Mesenteric fat pad (tissue), 1 donor: ENCODE results near the gene GRIP1. TPM values are rescaled to one million over a fixed set of nuclear protein-coding genes. Genes with fewer than 3 reads are reported as not detected.

Experiments
- DNase-seq: peaks from one replicate; pipeline ENCODE4 v3.0.0-alpha.2; 2020; ENCODE audit warnings: low spot score
- total RNA-seq: library from RNA; stranded (reverse); fragmentation: NEBNext Ultra II Directional; extraction: Animal tissue kit (Norgen Biotek cat#: 25700); gene quantifications from one replicate; pipeline ENCODE4 v1.2.1, GENCODE V29; 2021
- donor health status: DM: yes; HTN: yes; CAD: no.

The GRIP1 gene
- total RNA-seq, 1 donor from 2014 or later, result 1.6 TPM

DNA sequence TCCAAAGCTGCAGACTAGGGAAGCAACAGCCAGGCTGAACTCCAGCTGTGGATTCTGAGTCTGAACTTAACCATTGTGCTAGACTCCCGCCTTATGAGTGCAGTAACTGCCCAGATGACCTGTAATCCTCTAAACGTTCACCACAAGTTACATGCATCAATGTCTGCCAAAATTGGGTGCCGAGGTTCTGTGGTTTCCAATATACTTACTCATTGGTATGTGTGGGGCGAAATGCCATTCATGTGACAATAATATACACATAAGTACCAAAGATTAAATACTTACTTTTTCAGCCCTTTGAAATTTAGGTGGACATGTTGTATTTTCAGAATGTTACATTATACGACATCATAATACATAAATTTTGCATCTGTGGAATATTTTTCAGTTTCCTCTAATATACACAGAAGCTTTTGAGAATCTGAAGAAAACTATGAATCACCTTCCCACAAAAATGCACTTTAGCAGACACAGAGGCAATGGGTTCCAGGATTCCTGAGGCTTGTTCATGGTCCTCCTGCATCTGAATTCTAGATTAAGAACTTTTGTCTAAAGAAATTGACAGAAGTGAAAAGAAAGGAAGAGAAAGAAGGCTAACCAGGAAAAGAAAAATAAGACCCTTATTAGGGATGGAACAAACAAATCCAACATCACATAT lies 31.7 kb downstream of the GRIP1 start:
- no peak for DNase-seq

DNA sequence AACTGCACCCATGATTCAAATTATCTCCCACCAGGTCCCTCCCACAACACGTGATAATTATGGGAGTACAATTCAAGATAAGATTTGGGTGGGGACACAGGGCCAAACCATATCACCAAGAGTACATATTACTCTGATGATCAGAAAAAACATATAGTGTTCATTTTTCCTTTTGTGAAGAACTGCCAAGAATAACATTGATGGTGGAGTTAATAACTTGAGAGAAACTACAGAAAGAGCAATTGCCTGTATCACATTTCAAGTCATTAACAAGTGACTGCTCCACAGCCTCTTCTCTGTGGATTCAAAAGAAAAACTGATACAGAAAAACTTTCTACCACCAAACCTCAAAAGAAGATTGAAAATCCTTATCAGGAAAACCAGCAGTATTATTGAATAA lies 34.7 kb downstream of the GRIP1 start:
- no peak for DNase-seq

DNA sequence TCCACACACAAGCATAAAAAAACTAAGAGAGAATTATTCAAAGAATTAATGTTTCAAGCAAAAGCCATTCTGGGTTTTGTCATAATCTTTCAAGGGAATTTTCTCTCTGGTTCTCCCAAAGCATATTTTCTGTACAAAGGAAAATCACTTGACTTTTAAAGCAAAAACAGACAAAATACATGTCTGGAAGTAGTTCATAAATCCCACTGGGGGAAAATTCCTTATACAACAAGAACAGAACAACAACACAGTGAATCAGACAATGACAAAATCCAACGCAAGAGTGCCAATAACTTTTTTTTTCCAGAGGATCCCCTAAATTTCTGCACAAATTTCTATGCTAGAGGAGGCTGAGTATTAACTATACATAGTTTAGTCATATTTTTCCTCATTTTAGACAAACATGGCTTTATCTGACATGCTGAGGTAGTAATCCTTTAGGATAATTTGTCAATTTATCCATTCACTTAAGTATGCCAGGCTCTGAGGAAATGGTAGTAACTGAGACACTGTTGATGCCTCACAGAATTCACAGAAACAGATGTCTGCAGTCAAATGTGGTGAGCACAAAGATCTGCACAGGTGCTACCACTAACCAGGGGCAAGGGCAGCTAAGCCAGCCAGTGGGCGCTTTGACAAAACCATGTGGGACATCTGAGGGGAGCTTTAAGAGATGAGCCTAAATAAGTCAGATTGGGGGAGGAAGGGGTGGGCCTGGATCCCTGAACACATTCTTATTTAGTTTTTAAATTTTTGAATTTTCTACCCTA lies 38.0 kb downstream of the GRIP1 start:
- no peak for DNase-seq

DNA sequence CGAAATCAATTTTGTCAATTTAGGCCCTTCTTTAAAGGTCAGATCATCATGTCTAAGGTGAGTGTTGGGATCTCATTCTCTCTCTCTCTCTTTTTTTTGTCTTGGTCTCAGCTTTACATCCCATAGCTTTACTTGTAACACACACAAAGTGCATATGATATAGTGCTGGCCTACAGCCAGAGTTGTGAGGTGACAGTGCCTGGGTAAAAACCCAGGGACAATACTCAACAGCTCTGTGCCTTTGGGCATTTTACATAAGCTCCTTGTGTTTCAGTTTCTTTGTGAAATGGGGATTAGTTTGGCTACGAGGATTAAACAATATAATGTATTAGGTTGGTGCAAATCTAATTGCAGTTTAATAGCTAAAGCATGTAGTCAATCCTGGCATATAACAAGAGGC lies 40.2 kb downstream of the GRIP1 start:
- DNase-seq, result no peak

DNA sequence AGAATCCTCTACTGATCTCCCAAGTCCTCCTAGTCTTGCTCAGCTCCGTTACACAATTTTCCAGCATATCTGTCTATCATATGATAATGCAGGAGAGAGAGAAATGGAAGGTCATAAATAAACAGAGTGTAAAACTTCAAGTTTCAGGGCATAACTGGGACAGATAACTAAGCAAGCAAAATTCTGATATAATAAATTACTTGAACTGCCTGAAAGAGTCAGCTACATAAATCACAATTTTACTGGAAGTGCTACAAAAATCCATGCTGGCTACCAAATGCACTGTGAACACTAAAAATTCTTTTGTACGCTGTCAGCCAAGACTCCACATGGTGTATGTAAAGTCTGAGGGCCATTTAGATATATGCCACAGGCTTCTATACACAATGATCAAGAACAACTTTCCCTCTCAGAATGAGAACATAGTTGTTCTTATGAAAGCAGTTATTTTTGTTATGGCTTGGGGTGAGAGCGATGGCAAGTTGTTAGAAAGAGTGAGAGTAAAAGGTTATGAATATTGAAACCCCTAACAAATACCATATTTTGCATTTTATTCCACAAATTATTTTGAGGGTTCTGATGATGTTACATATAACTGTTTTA lies 41.1 kb downstream of the GRIP1 start:
- DNase-seq, result no peak

DNA sequence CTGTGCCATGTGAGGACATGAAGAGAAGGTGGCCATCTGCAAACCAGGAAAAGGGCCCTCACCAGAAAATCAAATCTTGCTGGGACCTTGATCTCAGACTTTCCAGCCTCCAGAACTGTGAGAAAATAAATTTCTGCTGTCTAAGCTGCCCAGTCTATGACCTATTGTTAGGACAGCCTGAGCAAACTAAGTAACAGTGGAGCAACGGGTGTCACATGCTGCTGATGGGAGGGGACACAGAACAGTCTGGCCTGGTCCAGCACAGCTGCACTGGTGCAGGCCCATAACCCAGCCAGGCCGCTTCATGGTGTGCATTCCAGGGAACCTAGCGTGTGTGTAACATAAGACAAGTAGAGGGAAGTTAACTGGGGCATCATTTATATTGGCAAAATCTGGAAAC lies 42.1 kb downstream of the GRIP1 start:
- DNase-seq, result no peak

DNA sequence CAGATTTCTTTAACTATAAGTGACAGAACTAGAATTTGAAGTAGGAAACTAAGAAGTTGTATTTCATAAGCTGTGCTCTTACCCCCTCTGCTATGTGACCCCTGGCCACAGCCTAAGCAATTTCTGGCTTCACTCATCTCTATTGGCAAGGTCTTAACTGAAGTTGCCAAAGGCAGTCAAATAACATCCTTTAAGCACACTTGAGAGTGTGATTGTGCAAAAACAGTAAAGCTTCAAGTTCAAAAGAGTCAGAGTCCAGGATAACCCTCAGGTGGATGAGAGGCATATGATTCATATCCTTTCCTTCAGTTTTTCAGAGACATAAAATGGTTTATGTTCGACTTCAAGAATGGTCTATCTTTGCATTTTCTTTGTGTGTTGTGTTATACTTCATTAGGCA lies 45.2 kb downstream of the GRIP1 start:
- no peak for DNase-seq

DNA sequence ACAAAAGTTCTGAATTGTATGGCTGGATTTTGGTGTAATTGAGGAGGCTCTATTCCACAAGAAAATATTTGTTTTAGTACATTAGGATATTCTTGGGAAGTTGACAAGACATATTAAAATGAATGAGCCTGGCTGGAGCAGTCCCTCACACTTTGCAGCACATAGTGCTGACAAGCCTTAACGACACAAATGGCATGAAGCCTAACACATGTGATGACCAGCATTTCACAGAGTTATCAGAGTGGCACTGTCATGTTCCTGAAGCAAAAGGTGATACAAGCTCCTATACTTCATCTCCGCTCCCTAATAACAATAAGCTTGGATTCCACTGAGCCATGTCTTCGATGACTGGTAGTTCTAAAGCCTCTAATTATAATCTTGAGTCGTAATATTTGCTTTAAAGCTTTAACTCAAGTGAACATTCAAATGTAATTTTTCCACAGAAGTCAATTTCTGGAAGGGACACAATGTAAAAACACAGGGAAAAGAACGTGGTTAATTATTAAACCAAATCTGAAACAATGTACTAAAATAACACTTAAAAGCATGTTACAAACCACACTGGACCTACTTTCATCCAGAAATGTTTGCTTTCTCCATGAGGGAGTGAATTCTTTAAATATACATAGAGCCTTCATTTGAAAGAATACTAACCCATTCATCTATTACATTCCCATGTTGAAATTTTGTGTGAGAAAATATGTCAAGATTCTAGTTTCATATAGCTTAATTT lies 49.6 kb downstream of the GRIP1 start:
- no peak for DNase-seq

DNA sequence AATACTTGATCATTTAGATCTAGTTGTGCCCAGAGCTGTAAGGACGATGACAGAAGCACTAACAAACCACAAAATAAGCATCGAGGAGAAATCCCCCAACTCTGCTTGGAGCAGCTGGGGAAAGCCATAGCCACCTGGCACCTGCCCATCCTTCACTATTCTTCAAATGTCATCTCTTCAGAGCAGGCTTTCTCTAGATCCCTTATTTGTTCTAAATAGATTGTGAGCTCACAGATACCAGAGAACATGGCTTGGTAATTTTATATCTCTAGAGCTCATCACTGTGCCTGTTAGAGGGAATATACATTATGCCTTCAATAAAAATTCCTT lies 50.9 kb downstream of the GRIP1 start:
- DNase-seq, result no peak

DNA sequence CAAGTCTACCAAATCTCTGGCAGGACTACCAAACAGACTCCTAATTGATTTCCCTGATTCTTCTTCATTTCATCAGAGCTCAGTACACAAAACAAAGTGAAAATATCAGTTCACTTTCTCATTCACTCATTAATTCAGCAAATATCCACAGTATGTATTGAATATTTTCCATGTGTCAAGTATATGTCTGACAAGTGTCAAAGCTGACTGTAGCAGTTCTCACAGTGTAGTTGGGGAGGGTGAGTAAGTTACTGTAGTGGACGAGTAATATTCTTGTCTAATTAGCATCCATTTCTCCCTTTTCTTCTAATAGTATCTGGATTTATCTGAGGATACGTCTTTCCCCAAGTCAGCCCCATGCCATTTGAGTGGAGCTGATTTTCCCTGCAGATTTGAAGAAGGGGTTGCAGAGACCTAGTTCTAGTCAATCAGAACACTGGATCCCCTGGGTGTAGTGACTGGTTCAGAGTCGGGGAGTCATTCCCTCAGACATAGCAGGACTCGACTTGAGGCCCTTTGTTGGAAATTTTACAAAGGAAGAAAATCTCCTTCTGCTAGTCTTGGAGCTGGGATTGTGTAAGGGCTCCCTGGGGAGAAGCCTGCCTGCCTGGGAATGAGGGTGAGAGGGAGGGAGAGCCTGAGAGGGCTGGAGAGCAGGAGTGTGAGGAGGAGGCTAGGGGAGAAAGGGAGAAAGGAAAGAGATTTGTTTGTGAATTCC lies 51.4 kb downstream of the GRIP1 start:
- no peak for DNase-seq

DNA sequence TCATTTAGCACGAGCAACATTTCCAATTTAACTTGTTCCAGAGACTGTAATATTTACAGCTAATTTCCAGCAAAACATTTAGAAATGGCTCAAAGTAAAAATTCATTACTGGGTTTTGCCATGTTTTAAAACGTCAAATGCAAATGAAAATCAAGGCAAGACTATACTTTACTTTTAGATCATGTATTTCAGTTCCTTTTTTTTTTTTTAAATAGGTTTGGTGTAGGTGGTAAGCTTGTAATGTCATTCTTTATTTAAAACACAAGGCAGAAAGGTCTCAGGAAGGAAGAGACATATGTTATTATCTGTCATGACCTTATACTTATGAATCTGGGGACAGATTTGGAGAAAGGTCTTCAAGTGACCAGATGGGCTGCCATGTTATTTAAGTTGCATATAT lies 54.1 kb downstream of the GRIP1 start:
- no peak for DNase-seq

DNA sequence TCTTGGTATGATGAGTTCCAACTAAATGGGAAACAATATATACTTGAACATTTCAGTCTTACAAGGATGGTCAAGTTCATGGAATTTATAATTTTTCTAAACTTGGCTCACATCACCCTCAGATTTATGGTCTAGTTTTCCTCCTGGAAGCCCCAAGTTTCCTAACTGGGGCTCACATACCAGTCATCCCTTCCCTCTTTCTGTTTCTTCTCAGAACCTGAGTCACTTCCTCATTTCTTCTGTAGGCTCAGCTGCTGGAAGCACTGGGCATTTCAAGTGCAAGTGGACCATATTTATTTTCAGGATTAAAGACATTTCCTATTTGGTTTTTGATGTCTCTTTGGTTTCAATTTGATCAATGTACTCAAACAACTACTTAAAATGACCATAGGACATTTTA lies 55.4 kb downstream of the GRIP1 start:
- no peak for DNase-seq

DNA sequence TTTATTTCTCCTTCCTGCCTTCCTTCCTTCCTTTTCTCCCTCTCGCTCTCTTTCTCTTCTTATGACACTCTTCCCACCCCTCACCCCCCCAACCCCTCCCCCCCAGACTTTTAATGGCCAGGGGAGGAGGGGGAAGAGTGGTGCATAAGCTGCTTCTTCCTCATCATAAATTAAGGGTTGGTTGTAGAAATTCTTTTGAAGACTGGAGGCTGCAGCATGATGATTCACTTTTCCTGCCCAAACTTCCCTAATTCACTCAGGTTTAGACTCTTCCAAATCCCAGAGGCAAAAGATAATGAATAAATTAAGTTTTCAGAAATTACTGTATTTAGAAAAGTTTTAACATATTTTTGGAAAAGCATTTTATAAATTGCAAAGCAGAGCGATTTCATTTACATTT lies 58.2 kb downstream of the GRIP1 start:
- DNase-seq, result no peak

DNA sequence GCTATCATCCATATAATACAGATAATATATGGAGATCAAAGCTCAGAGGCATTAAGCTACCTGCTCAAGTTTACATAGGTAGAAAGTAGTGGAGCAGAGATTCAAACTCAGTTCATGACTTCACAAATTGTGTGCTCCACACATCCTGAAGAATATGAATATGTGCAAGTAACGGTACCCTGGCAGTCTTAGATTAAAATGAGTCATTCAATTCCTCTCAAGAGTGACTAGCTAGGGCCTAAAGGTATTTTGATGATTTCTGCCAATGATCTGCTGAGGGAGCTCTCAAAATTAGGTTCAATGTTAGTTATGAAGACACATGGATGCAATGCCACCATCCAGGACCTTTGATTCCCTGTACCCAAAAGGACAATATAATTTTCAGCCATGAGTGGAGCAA lies 58.9 kb downstream of the GRIP1 start:
- no peak for DNase-seq

DNA sequence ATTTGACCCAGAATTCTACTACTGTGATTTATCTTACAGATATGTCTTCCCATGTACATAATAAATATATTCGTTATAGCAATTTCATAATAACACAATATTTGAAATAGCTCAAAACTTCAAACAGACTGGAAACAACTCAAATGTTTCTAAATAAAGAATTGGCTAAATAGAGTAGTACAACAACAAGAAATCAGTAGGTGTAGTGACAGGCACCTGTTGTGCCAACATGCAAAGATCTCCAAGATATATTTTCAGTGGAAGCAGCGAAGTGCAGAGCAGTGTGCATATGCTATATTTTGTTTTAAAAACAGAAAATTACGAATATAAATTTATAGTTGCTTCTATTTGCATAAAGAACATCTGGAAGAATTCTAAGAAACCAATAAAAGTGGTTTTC lies 60.9 kb downstream of the GRIP1 start:
- no peak for DNase-seq

DNA sequence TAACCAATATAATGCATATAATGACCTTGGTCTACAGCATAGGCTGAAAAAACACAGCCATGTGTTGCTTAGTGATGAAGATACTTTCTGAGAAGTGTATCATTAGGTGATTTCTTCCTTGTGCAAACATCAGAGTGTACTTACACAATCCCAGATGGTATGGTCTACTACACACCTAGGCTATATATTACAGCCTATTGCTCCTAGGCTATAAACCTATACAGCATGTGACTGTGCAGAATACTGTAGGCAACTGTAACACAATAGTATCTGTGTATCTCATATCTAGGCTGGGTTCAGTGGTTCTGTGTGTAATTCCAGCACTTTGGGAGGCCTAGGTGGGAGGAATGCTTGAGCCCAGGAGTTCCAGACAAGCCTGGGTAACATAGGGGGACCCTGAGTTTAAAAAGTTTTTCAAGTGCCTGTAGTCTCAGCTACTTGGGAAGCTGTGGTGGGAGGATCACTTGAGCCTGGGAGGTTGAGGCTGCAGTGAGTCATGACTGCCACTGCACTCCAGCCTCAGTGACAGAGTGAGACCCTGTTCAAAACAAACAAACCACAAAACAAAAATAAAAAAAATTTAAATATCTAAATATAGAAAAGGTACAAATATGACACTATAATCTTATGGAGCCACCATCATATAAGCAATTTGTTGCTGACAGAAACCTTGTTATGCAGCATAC lies 66.6 kb downstream of the GRIP1 start:
- DNase-seq, result no peak

DNA sequence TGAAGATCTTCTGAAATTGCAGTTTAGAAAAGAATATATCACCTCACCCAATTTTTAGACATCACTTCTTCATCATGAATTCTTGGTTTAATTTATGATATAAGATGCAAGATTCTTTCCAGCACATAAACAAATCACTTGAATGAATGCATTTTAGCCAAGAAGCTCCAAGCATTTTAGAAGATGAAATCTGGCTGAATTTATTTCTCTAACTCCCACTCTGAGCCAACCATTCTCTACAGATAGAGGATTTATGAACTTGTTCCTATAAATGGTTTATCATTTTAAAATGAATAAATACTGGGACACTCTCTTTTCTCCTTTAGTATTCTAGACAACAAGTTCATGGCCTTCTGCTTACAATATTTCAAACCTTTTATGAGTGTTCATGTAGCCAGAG lies 71.7 kb downstream of the GRIP1 start:
- DNase-seq, result no peak

DNA sequence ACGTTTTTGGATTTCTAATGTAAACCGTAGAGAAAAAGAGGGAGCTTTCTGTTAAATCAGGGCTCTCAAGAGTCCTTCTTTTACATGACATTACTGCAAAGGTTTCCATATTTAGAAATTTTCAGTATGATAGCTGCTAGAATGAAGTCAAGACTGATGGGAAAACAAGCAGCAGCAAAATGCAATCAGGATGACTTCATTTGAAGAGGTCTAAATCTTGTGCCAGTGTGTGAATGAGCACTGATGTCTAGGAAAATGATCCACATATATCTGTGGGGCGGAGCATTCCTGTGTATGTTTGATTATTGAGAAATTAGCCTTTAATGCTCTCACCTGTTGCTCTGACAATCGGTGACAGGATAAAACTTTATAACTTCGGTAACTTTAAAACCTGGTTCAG lies 73.6 kb downstream of the GRIP1 start:
- no peak for DNase-seq

DNA sequence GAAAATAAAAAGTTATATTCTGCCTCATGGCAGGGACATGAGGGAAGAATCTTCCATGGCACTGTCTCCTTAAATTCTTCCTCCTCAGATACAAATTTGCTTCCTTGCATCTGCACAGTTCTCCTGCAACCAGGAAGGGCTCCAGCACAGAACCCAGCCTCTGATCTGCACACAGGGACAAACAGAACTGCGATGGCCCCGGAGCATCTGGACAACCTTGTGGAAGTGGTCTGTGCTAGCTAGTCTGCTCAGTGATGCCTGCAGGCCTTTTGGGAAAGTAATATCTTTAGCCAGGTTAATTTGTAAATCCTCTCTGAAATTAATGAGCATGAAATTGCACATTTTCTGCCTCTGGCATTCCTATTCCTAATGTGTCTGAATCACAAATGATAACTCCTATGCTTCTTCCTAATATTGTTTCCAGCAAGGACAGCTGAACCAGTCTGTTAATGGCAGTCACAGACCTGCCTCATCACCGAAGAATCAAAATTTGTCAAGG lies 74.8 kb downstream of the GRIP1 start:
- DNase-seq, result no peak

DNA sequence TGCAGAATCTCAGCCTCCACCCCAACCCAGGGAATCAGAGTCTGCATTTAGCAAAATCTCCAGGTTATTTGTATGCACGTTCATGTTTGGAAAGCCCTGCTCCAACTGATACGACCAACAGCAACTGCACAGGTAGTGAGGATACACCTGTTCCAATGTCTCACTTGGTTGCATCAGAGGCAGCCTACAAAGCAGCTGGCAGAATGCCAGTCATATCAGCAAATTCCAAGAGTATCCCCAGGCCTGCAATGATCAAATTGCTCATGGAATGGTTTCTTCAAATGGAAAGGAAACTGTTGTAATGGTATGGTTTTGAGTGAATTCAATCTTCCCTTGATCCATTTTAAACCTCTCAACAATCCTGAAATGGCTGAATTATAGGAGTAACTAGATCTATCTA lies 75.4 kb downstream of the GRIP1 start:
- DNase-seq, result no peak
